ENCODE measurements around the gene MYMK. TPM values are rescaled to one million over a fixed set of nuclear protein-coding genes. Genes with fewer than 3 reads are reported as not detected.

Gene MYMK
- total and polyA plus RNA-seq, 7 experiments from 2014 or later = not detected

GRCh38 chr9:133512253-133513213 is 12.2 kb downstream of the MYMK start:
- no peak for DNase-seq
- no peak for ATAC-seq
- Mint-ChIP-seq H3K9me3 (no peaks in the 10 kb centered on the region), H3K36me3 (no peaks in the 10 kb centered on the region), H3K27me3 (peaks cover 0 to 7% (median 0%) of the 10 kb centered on the region in 5 donors), H3K27ac (no peak overlapping the region), H3K4me1 (peaks cover 7 to 32% (median 24%) of the 10 kb centered on the region in 7 donors), H3K4me3 (no peak overlapping the region)
- H3K4me3 ChIP-seq (ENCODE audit: low read length) = no peak overlapping the region
- H3K4me1 ChIP-seq (ENCODE audit: control insufficient read depth in 2 of 2, insufficient read depth in 2 of 2, low read length in 2 of 2) = peaks cover 4 to 28% of the 10 kb centered on the region in 2 donors
- ChIA-PET CTCF (no interaction called here), POLR2A (no interaction called here)
- no peaks in the 10 kb centered on the region for H3K9me3 ChIP-seq (ENCODE audit: control insufficient read depth in 2 of 3, low read length in 3 of 3)
- intact Hi-C loops (cut with micrococcal nuclease) = no loop called here
- no peak overlapping the region for H3K27ac ChIP-seq (ENCODE audit: low read depth, low read length)
- H3K27me3 ChIP-seq (ENCODE audit: control insufficient read depth in 2 of 2, insufficient read depth in 2 of 2, low read length in 2 of 2) = no peaks in the 10 kb centered on the region
- H3K36me3 ChIP-seq (ENCODE audit: control insufficient read depth in 2 of 3, insufficient read depth in 3 of 3, low read length in 3 of 3) = no peaks in the 10 kb centered on the region

DNA sequence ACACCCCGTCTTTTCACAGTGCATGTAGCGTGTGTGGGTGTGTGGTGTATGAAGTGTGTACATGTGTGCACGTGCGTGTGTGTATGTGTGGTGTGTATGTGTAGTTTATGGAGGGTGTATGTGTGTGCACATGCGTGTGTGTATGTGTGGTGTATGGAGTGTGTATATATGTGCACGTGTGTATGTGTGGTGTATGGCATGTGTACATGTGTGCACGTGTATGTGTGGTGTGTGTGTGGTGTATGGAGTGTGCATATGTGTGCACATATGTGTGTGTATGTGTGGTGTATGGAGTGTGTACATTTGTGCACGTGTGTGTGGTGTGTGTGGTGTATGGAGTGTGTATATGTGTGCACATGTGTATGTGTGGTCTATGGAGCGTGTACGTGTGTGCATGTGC is 13.2 kb downstream of the MYMK start:
- ATAC-seq (no peak), DNase-seq (no peak)
- ChIA-PET CTCF (no interaction called here), POLR2A (no interaction called here)
- Histone ChIP-seq H3K9me3 (ENCODE audit: control insufficient read depth in 2 of 3, low read length in 3 of 3) (no peaks in the 10 kb centered on the region), H3K27ac (ENCODE audit: low read depth, low read length) (no peak overlapping the region), H3K36me3 (ENCODE audit: control insufficient read depth in 2 of 3, insufficient read depth in 3 of 3, low read length in 3 of 3) (no peaks in the 10 kb centered on the region), H3K4me3 (ENCODE audit: low read length) (no peak overlapping the region), H3K27me3 (ENCODE audit: control insufficient read depth in 2 of 2, insufficient read depth in 2 of 2, low read length in 2 of 2) (no peaks in the 10 kb centered on the region), H3K4me1 (ENCODE audit: control insufficient read depth in 2 of 2, insufficient read depth in 2 of 2, low read length in 2 of 2) (peaks cover 4 to 31% of the 10 kb centered on the region in 2 donors)
- Mint-ChIP-seq H3K9me3 (no peaks in the 10 kb centered on the region), H3K4me1 (peaks cover 7 to 37% (median 27%) of the 10 kb centered on the region in 7 donors), H3K27me3 (peaks cover 0 to 7% (median 0%) of the 10 kb centered on the region in 5 donors), H3K36me3 (no peaks in the 10 kb centered on the region), H3K4me3 (no peak overlapping the region), H3K27ac (no peak overlapping the region)
- intact Hi-C loops (cut with micrococcal nuclease) = no loop called here

- Mint-ChIP-seq H3K36me3 (no peaks in the 10 kb centered on the region), H3K4me3 (peak overlapping the region in 3 of 10 donors; percentile 59 to 80 (median 79)), H3K27ac (peak overlapping the region in 6 of 9 donors; percentile 29 to 99 (median 84)), H3K9me3 (no peaks in the 10 kb centered on the region), H3K27me3 (peaks cover 0 to 7% (median 0%) of the 10 kb centered on the region in 5 donors), H3K4me1 (peaks cover 7 to 37% (median 27%) of the 10 kb centered on the region in 7 donors)
- POLR2A ChIA-PET = interaction anchor here (2.1 kb wide), 1 partner anchor 22 kb away, joined by 11 read pairs; the partner anchor contains the start of gene ADAMTSL2
- ATAC-seq = no peak
- CTCF ChIA-PET = no interaction called here
- intact Hi-C loops (cut with micrococcal nuclease) = no loop called here
- no peak overlapping the region for H3K4me3 ChIP-seq (ENCODE audit: low read length)
- DNase-seq = no peak
- H3K36me3 ChIP-seq (ENCODE audit: control insufficient read depth in 2 of 3, insufficient read depth in 3 of 3, low read length in 3 of 3) = no peaks in the 10 kb centered on the region
- no peaks in the 10 kb centered on the region for H3K27me3 ChIP-seq (ENCODE audit: control insufficient read depth in 2 of 2, insufficient read depth in 2 of 2, low read length in 2 of 2)
- peaks cover 4 to 31% of the 10 kb centered on the region in 2 donors for H3K4me1 ChIP-seq (ENCODE audit: control insufficient read depth in 2 of 2, insufficient read depth in 2 of 2, low read length in 2 of 2)
- H3K9me3 ChIP-seq (ENCODE audit: control insufficient read depth in 2 of 3, low read length in 3 of 3) = no peaks in the 10 kb centered on the region
- H3K27ac ChIP-seq (ENCODE audit: low read depth, low read length) = no peak overlapping the region
Observed at GRCh38 chr9:133510926-133511505, 13.7 kb downstream of the MYMK start.

DNA sequence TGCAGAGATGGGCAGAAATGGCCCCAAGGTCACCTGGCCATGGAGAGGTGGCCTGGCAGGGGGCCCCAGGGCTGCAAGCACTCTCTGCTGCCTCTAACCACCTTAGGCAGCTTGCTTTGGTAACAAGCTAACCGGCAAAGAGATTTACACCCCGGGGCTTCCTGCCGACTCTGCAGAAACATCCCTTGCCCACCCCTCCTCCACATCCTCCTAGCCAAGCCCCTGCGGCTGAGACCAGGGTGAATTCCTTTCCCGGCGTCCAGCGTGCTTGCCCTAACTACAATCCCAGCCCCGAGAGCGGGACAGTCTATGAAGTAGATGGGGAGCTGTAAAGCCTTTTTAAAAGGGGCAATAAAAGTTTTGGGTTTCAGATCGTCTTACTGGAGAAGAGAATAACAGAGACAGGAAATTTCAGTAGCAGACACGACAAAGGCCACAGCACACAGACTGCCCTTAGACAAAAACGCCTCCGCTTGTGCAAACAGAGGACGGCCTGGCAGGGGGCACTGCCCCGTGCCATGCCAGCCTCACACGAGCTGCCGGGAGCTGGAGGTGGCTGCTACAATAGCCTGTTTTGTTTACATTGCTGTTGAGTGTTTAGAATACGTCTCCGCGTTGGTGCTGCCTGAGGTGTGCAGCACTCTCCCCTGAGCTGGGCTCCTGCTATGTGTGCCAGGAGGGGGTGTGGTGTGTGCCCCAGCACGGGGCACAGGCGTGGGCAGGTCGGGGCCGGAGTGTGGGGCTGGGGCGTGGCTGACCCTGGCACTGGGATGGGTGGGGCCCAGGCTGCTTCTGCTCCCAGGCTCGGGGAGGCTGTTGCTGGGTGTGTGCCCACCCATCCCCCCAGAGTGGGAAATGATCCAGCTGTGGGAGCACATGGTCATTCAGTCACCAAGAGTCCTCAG is 15.3 kb downstream of the MYMK start:
- Mint-ChIP-seq H3K4me3 (peak overlapping the region; percentile 51 to 91 (median 84)), H3K27me3 (peaks cover 0 to 7% (median 0%) of the 10 kb centered on the region in 5 donors), H3K27ac (peak overlapping the region; percentile 18 to 99 (median 94)), H3K9me3 (no peaks in the 10 kb centered on the region), H3K4me1 (peaks cover 7 to 37% (median 27%) of the 10 kb centered on the region in 7 donors), H3K36me3 (no peaks in the 10 kb centered on the region)
- H3K27ac ChIP-seq (ENCODE audit: low read depth, low read length) = peak overlapping the region; percentile 69
- no peaks in the 10 kb centered on the region for H3K9me3 ChIP-seq (ENCODE audit: control insufficient read depth in 2 of 3, low read length in 3 of 3)
- H3K4me3 ChIP-seq (ENCODE audit: low read length) = peak overlapping the region; percentile 34
- peaks cover 4 to 31% of the 10 kb centered on the region in 2 donors for H3K4me1 ChIP-seq (ENCODE audit: control insufficient read depth in 2 of 2, insufficient read depth in 2 of 2, low read length in 2 of 2)
- ATAC-seq (peak; percentile 60), DNase-seq (peak in 6 of 9 donors; percentile 42 to 61 (median 55))
- no peaks in the 10 kb centered on the region for H3K27me3 ChIP-seq (ENCODE audit: control insufficient read depth in 2 of 2, insufficient read depth in 2 of 2, low read length in 2 of 2)
- POLR2A ChIA-PET = interaction anchor here (0.7 to 2.1 kb wide), 9 partner anchors 9 to 479 kb away, joined by 3 to 13 read pairs (median 4); partner anchors contain the start of genes ADAMTSL2, GTF3C5 and SLC2A6
- intact Hi-C loops (cut with micrococcal nuclease) = loop anchor here in 1 of 2 donors (1.0 kb wide), 1 partner anchor 25 kb away; the partner anchor contains the start of gene ADAMTSL2
- H3K36me3 ChIP-seq (ENCODE audit: control insufficient read depth in 2 of 3, insufficient read depth in 3 of 3, low read length in 3 of 3) = no peaks in the 10 kb centered on the region
- CTCF ChIA-PET = interaction anchor here (0.6 to 1.4 kb wide), 6 partner anchors 14 to 107 kb away, joined by 3 to 10 read pairs (median 4); no protein-coding TSS in a partner anchor

DNA sequence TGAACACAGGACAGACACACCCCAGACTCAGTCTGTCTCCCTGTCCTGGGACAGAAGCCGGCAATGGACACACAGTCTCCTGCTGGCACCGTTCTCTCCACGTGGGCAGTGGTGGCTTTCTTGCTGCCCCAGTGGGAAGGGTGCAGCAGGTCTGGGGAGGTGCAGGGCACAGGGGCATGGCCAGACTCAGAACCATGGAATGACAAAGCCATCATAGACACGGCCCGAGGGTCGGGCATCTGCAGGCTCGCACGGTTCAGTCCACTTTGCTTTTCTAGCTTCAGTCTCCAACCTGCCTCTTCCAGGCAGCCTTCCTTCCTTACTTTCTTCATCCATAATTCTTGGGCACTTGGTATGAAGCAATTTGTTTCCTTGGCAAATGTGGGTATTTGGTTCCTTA is 16.7 kb downstream of the MYMK start:
- Mint-ChIP-seq H3K36me3 (no peaks in the 10 kb centered on the region), H3K9me3 (peaks cover 0 to 4% (median 0%) of the 10 kb centered on the region in 11 donors), H3K27me3 (peaks cover 0 to 7% (median 0%) of the 10 kb centered on the region in 5 donors), H3K27ac (peak overlapping the region in 8 of 9 donors; percentile 91 to 99 (median 95)), H3K4me3 (peak overlapping the region in 3 of 10 donors; percentile 21 to 80 (median 79)), H3K4me1 (peaks cover 7 to 37% (median 27%) of the 10 kb centered on the region in 7 donors)
- DNase-seq = no peak
- no peaks in the 10 kb centered on the region for H3K36me3 ChIP-seq (ENCODE audit: control insufficient read depth in 2 of 3, insufficient read depth in 3 of 3, low read length in 3 of 3)
- no peaks in the 10 kb centered on the region for H3K27me3 ChIP-seq (ENCODE audit: control insufficient read depth in 2 of 2, insufficient read depth in 2 of 2, low read length in 2 of 2)
- intact Hi-C loops (cut with micrococcal nuclease) = no loop called here
- no peaks in the 10 kb centered on the region for H3K9me3 ChIP-seq (ENCODE audit: control insufficient read depth in 2 of 3, low read length in 3 of 3)
- ATAC-seq = no peak
- H3K4me1 ChIP-seq (ENCODE audit: control insufficient read depth in 2 of 2, insufficient read depth in 2 of 2, low read length in 2 of 2) = peaks cover 4 to 31% of the 10 kb centered on the region in 2 donors
- CTCF ChIA-PET = interaction anchor here (0.8 kb wide), 1 partner anchor 89 kb away, joined by 3 read pairs; no protein-coding TSS in a partner anchor
- H3K27ac ChIP-seq (ENCODE audit: low read depth, low read length) = peak overlapping the region; percentile 69
- H3K4me3 ChIP-seq (ENCODE audit: low read length) = no peak overlapping the region
- POLR2A ChIA-PET = interaction anchor here (0.7 kb wide), 1 partner anchor 191 kb away, joined by 3 read pairs; no protein-coding TSS in a partner anchor
